ENCODE data around the gene UBR1.

GRCh38 chr15:43009206-43009605 is 96.6 kb downstream of the UBR1 start:
- TF ChIP-seq CTCF (IDR thresholded peaks at IDR 0.05; ENCODE audit: low read length) (no peak), EZH2 (IDR thresholded peaks at IDR 0.05; ENCODE audit: borderline replicate concordance, low read length) (no peak)
